Activated CD8-positive, alpha-beta memory T cell treated with anti-CD3 and anti-CD28 coated beads, Interleukin-2, amount 50 U/mL, for 1 hour (primary cell): ENCODE measurements around the gene MCM8.
"Not testable (repeated sequence)": the region's sequence is repeated elsewhere in the genome, so short reads cannot be mapped to it uniquely, and the experiment has no call there.

Source experiments
- DNase-seq: peaks from one replicate; pipeline ENCODE4 v3.0.0-alpha.2; 2020; ENCODE audit errors: extremely low read depth

The MCM8 gene

DNA sequence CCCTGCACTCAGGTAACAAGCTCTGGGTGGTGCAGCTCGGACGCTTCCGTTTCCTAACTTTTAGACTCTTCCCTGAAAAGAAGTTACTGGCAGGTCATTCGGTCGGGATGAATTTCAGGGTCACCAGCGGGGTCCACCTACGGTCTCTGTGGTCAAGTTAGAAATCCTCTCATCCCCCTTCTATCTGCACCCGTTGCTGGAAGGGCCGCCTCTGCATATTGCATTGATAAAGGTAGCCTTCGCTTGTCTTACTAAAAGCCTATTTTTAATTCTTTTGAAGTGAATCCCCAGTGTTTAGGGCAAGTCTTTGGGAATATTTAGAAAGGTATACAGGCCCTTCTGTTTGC is 56.1 kb downstream of the MCM8 start:
- no peak for DNase-seq

DNA sequence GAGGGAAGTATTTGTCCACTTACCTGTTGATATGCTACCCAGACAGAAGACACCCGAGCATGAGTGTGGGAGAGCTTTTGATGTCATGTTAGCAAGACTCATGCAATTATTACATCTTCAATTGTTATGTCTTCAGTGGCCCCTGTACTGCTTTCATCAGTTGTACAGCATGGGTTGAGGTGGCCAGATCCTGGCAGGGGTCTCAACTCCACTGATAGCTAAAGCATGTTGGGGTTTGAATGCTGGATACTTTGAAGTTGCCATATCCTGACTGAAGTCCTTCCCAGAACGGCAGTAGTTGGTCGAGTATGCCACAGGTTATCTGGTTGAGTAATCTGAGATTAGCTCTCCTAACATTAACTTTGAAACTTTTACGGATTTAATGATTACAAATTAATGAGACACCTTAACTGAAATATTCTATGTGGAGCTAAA is 56.7 kb downstream of the MCM8 start:
- DNase-seq: no peak

DNA sequence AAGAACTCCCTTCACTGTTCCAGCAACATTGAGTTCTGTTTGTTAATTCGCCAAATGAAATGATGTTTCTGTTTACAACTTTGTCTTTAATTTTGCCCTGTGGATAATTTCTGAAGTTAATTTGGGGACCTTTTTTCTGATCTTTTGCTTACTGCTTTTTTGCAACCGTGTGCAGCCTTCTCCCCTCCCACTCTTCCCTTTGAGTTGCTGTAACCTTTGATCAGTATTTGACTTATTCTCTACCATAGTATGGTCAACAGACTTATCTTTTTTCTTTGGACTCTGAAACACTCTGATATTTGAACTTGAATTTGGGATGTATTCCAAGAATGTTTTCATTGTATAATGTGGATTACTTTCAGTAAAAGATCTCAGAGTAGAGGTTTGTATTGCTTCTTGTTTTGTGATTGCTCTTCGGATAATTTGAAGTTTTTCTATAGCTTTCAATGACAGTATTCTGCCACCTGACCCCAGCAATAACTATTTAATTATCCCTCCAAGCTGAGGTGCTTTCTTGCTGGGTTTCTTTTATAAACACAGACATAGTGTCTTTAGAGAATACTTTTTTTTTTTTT is 57.2 kb downstream of the MCM8 start:
- no peak for DNase-seq

DNA sequence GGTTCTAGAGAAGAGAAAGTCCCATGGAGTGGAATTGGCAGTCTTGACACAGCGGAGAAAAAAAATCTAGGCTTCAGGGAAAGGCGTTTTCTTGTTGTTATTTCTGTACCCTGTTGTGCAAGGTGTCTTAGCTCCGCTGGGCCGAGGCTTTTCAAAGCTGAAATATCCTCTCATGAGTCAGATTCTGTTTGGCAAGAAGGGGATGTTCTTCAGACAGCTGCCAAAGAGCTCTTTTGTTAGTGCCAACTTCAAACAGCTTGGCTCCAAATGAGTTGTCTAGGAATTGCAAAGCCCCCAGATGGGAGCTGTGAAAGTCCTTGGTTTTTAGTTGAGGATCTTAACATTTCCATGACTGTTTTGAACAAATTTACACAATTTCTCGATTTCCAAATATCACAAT is 57.8 kb downstream of the MCM8 start:
- no peak for DNase-seq

DNA sequence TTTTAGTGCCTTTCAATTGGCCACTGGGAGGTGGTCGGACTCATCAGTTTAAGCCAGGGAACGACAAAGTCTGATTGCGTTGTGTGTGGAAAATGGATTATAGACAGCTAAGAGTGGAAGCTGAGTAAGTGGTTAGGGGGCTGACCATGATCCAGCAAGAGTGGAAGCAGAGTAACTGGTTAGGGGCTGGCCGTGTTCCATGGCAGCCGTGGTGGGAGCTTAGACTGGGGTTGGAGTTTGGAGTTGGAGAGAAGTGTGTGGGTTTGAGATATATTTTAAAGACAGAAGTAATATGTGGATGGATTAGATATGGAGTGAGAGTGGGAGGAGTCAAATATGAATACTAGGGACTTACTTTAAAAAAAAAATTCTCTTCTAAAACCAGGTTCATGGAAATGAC is 61.7 kb downstream of the MCM8 start:
- no peak for DNase-seq

DNA sequence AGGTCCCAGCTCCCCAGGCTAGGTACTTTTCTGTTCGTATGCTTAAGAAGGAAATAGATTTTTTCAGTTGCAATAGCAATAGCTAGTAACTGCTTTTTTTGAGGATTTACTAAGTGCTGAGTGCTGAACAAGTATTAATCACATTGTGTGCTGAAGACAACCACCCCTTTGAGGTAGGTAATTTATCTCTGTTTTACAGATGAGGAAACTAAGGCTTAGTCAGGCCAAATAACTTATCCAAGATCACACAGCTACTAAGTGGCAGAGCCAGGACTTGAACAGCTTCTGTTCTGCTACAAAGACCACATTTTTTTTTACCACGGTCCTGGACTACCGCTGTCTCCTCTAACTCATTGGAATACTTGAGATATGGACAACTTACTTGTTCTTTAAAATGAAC is 63.6 kb downstream of the MCM8 start:
- no peak for DNase-seq

DNA sequence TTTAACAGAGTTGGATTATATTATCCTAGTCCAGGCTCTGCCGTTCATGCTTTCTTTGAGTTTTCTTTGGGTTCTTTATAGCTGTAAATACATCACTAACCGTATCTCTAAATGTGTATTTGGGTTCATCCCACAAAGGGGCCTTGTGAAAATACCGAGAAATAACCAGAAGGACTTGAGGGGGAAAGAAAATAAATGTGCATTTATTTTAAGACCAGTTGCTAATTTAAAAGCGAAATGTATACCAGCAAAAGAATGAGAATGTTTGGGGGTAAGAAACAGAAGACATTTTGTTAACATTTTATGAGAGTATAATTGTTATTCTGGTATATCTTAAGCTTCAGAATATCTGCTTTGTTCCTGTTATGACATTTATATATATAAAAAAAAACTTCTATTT is 64.5 kb downstream of the MCM8 start:
- DNase-seq: no peak

DNA sequence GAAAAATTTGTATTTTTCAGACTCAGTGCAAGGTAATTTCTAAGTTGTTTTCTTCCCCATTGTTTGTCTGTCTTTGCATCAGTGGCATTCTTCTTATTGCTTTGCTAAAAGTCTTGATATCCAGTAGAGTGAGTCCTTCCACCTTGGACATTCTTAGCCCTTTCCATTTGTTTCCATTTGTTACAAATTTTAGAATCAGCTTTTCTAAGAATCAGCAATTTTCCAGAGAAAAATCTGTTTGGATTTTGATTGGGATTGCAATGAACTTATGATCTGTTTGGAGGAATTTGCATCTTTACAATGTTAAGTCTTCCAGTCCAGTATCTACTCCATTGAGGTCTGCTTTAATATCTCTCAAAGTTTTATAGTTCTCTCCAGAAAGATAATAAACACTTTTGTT is 67.0 kb downstream of the MCM8 start:
- DNase-seq: no peak

DNA sequence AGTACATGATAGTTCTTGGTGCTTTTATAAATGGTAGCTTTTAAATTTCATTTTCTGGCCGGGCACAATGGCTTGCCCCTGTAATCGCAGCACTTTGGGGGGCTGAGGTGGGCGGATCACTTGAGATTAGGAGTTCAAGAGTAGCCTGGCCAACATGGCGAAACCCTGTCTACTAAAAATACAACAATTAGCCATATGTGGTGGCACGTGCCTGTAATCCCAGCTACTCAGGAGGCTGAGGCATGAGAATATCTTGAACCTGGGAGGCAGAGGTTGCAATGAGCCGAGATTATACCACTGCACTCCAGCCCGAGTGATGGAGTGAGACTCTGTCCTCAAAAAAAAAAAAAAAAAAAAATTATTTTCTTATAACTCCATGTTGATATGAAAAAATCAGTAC is 67.4 kb downstream of the MCM8 start:
- no peak for DNase-seq

DNA sequence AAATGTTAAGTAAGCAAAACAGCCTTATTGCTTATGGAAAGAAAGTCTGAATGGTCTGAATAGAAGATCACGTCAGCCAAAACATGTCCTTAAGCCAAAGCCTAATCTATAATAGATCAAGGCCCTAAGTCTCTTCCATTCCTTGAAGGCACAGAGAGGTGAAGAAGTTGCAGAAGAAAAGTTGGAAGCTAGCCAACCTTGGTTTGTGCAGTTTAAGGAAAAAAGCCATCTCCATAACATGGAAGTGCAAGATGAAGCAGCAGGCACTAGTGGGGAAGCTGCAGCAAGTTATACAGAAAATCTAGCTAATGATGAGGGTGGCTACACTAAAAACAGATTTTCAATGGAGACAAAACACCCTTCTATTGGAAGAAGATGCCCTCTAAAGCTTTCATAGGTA is 74.3 kb downstream of the MCM8 start:
- DNase-seq: no peak

DNA sequence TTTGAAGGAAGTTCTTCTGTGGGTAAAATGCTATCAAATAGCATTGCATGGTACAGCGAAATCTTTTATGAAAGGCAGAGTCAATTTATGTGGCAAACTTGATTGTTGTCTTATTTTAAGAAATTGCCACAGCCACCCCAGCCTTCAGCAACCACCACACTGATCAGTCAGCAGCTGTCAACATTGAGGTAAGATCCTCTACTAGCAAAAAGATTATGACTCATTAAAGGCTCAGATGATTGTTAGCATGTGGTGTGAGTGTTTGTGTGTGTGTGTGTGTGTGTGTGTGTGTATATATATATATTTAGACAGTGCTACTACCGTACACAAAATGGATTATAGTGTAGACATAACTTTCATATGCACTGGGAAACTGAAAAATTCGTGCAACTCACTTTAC is 75.6 kb downstream of the MCM8 start:
- no peak for DNase-seq

DNA sequence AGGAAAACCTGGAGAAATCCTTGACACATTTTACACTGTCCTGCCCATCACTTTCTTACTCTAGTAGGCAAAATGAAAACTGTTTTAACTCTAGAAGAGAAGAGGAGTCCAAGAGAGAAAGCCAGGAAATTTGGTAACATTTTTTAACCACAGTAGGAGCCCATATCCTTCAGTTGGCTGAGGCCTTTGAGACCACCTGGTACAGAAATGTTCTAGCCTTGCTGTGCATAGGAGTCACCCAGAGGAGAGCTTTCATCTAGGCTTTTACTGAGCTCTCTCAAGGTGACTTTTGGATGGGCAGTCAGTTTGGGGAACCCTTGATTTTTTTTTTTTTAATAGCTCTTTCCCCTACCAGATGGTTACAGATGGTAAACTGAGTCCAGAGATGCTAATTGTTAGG is 78.4 kb downstream of the MCM8 start:
- DNase-seq: no peak

DNA sequence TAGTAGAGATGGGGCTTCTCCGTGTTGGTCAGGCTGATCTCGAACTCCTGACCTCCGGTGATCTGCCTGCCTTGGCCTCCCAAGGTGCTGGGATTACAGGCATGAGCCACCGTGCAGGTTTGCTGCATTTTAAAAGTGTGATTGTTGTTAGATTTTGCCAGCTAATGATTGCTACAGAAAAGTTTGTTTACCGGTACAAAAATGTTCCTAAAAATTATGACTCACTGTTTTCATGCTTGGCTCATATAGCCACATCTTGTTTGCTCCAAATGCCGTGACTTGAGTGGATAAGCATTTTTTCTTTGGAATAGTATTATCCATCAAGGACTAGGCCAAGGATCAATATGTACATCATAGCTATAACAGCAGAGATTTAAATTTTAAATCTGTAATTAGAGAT is 79.1 kb downstream of the MCM8 start:
- no peak for DNase-seq

DNA sequence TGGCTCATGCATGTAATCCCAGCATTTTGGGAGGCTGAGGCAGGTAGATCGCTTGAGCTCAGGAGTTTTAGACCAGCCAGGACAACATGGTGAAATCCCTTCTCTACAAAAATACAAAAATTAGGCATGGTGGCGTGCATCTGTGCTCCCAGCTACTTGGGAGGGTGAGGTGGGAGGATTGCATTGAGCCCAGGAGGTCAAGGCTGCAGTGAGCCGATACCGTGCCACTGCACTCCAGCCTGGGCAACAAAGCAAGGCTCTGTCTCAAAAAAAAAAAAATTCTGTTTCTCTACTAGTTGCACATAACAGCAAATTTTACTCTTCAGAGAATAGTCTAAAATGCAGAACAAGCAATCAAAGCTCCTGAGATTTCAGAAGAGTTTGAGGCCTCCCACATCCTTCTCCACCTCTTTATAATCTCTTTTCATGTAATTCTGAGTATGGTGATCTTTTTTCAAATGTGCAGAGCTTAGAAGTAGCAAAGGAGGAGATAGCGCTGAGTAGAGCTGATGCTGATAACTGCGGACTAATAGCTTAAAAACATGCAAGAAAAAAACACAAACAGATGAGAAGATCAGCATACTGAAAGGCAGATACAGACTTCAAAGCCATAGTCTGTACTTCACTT is 80.1 kb downstream of the MCM8 start:
- DNase-seq: no peak

DNA sequence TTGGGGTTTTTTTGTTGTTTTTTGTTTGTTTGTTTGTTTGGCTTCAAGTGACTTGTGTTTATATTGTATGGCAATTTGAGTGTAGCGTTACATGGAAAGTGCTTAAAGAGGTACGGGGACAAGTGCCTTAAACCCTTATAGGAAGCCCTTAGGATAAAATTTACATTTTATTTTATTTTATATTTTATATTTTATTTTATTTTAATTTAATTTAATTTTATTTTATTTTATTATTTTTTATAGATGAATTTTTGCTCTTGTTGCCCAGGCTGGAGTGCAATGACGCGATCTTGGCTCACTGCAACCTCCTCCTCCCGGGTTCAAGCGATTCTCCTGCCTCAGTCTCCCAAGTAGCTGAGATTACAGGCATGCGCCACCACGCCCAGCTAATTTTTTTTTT is 82.5 kb downstream of the MCM8 start:
- DNase-seq: not testable (repeated sequence)

DNA sequence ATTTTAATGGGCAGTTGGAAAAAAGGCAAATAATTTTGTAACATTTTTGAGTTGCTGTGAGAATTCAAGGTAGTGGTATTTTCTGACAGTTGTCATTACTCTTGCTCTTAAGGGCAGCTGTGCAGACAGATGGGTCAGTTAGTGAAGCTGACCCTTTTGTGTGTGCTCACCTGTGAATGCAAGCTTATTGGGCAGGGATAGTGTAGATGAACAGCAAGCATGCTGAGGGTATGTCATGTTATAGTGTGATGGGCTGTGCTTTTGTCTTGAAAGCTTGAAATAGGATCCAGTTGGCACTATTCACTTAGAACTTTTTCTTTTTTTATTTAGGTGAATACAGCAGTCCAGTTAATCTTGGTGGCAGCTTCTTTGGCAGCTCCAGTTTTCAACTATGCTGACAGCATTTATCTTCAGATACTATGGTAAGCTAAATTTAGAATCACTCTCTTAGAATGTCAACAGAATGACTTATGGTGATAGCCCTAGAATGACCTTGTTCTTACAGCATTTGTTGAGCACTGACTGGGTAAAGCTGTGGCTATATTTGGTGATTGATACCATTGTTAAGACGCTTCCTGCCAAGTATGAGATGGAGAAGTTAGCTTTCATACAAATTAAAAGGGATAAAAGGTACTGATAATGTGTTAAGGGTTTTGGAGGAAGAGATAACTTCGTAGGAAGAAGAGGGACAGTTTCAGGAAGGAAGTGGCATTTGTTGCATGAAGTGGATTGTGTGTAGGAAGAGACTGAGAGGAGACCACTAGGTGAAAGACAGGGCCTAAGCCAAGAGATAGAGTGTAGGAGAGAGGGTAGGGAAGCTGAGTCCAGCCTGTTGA is 83.9 kb downstream of the MCM8 start:
- DNase-seq: no peak

DNA sequence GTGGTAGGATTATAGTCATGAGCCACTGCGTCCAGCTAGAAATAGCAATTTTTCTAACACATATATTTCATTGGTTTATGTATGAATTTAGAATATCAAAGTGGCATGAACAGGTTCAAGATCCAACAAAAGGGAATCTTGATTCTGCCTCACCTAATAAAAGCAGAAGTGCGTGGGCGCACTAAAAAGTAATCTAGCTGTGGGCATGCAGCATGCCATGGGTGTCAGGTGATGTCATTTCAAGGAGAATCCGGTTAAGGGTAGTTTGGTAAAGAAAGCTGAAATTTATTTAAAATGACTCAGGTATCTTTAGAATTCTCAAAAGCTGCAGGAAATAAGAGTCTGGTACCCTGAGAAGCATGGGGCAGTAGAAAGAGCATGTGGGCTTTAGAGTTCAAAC is 85.8 kb downstream of the MCM8 start:
- no peak for DNase-seq

DNA sequence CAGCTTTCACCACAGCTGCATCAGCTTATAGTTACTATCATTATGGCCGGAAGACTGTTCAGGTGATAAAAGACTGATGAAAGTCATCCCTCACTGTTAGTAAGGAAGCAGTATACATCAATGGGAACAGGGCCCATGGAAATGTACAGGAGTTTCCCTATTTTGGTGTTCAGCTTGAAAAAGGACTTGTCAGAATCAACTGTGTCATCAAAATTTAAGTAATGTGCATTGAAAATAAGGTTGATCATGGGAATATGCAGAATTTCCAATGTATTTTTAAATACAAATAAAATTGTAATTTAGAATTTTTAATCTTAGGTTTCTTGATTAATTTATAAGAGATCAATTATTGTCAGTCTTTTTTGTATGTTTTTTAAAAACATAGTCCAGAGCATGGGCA is 86.6 kb downstream of the MCM8 start:
- DNase-seq: no peak

DNA sequence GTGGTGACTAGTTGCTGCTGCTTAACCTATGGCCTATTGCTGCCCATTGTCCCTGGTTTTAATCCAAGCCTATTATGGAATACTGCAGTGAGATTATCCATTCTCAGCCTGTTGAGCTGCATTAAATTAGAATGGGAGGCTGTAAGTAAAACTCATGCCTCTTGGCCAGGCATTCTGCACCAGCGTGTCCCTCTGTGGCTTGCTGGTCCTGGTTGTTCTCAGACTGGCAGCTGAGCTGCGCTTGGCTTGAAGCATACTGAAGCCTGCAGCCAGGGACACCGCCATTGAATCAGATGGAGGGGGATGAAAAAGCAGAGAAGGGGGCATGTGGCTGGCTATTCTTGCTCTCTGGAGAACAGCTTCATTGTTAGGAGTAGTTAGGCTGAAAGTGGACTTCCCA is 87.8 kb downstream of the MCM8 start:
- no peak for DNase-seq

DNA sequence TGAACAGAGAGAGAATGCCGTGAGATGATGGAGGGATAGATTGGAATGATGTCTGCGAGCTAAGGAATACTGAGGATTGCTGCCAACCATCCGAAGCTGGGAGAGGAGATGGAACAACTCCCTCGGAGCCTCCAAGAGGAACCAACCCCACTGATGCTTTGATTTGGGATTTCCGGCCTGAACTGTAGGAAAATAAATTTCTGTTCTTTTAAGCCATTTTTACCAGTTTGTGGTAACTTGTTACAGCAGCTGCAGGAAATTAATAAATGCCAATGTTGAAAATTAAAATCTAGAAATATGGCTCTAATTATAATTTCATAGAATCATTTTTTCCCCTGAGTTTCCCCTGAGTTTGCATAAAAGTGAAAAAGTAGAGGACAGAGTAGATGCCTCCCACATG is 89.3 kb downstream of the MCM8 start:
- no peak for DNase-seq

DNA sequence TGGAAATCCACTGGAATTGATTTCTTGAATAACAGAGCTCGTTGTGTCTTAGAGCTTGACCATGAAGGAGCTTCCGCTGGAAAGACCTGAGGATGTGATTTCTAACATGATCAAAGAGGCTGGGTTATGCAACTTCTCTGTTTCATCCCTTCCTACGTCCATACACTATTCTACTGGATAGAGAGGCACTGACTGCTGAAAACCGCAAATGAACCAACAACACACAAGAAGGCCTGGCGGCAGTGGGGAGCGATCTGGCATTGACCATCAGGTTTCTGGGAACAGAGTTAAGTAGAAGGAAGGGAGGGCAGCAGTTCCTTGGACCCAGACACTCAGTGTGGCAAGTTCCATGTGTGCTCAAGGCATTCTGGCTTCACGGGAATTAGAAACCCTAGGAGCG is 90.1 kb downstream of the MCM8 start:
- DNase-seq: no peak

DNA sequence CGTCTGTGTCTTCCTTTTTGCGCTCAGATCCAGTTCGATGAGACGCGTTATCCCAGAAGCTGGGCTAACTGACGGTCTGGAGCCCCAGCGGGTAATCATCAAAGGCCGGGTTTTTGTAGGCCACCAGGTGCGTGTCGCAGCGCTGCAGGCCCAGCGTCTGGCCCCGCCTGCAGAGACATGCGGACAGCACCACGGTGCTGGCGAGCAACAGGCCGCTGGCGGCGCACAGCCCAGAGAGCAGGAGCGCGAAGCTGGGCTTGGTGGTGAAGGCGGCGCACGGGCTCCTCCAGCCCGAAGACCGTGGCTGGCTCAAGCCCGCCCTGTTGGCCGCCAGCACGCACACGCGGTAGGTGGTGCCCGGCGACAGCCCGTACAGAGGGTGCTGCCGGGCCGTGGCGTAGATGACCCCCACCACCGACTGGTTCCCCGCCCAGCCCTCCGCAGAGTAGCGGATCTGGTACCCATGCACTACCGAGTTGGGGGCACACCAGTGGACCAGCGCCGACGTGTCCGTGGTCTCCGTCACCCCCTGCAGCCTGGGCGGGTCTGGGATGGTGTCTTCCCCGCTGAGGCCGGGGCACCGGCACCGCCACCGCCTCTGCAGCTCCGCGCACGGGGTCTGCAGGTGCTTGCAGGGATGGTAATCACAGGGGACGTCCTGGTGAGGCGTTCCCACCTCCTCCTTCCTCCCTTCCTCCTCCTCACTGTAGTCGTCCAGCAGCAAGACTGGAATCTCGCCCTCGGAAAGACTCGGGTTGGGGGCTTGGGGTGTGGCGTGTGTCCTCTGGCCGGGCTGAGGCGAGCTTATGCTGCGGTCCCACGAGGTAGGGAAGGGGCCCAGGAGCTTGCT is 90.7 kb downstream of the MCM8 start:
- DNase-seq: no peak
